GM21619 (cell line): ENCODE data around the gene CSNK1E.
A peak's percentile ranks its signal among the peaks of the same experiment; 100 is the strongest.

ENCODE experiments used
- ATAC-seq: cut with Tn5 transposase; IDR thresholded peaks from one replicate; pipeline ENCODE4 v1.9.1; 2021; ENCODE audit not compliant: unreplicated experiment

The CSNK1E gene

GRCh38 chr22:38335077-38335476 lies 17.8 kb upstream of the CSNK1E start:
- no peak for ATAC-seq

- ATAC-seq = no peak
These were observed 10.6 kb upstream of the CSNK1E start for GRCh38 chr22:38327805-38328204.

DNA sequence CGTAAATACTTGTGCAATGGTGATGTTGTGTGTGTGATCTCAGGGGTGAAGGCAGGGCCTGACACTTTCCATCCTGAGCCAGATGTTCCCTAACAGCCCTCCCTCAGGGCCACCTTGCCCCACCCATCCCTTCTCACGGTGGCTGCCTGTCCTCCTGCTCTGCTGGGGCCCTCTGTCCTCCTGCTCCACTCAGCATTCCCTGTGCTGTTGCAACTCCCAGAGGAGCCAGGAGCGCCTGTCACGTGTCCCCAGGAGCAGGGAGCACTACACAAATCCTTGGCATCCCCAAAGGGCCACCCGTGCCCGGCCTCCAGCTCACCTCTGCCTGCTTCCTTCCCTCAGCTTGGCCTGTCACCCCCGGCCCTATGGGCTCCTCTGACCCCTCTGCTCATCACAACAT lies 10.2 kb upstream of the CSNK1E start:
- no peak for ATAC-seq

DNA sequence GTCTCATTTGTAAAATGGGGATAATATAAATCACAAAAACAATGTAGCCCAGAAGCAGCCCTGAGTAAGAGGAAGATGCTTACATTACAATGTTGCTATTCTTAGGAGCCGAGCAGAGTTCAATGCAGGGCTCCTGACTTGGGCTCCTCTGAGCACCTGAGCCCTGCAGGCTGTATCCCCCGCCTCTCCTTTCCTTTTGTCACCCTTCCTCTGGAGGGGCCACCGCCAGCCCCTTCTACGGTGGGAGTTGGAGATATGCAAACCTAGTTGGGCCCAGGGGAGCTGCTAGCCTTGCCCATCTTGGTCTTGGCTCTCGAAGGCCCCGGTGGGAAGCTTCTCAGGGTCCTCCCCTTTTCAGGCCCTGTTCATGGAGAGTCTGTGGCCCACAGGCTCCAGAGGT lies 8.4 kb upstream of the CSNK1E start:
- no peak for ATAC-seq

DNA sequence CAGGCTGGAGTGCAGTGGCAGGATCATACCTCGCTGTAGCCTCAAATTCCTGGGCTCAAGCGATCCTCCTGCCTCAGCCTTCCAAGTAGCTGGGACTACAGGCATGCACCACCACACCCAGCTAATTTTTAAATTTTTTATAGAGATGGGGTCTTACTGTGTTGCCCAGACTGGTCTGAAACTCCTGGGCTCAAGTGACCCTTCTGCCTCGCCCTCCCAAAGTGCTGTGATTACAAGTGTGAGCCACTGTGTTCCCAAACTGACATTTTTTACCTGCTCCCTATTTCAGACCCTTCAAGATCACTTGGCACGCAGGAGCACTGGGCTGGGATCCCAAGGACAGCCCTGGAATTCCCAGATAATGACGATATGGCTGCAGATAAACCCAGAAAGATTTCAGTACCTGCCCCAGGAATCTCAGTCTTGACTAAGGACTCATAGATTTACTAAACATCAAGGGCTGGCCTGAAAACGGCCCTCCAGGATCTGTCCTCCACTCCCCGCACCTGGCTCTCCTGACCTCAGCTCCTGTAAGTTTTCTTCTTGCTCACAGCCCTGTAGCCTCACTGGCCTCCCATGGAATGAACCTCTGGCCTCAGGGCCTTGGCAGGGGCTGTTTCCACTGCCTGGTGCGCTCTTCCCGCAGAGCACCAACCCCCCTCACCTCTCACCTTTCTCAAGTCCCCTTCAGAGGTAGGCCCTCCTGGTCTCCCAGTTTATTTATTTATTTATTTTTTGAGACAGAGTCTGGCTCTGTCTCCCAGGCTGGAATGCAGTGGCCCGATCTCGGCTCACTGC lies 3.6 kb upstream of the CSNK1E start:
- ATAC-seq = no peak

GRCh38 chr22:38318792-38319773 lies 1.9 kb upstream of the CSNK1E start:
- ATAC-seq = no peak

GRCh38 chr22:38317995-38318715 lies 922 bp upstream of the CSNK1E start:
- ATAC-seq = no peak

DNA sequence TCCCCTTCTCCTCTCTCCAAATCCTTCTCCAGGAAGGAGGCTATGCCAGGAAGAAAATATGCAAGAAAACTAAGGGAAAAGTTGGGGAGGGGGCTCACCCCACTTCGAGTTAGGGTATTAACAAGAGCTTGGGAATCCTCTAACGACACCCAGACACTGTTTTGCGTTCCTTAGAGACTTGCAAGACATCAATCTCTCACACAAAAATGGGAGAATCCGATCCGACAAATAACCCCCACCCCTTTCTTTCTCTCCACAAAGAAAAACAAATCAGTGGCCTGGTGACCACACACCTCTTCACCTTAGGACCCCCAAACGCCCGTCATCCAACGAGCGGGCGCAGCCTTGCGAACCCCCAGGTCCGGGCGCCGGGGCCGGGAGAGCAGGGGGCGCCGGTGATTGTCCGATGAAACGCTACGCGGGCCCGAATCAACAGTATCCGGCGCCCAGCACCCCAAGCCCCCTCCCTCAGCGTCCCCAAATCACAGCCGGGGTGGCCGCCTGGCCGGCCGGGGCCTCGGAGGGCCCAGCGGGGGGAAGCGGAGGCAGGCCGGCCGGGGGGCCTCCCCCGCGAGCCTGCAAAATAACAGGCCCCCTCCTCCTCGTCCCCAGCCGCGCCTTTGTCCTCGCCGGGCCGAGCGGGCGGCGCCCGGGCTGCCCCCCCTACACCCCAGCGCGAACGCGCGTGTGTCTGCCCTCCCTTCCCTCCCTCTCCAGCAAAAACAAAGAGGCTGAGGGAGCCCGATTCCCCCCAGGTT lies 690 bp downstream of the CSNK1E start:
- ATAC-seq = no peak

- no peak for ATAC-seq
These were observed 1.3 kb downstream of the CSNK1E start for GRCh38 chr22:38315823-38316363.

DNA sequence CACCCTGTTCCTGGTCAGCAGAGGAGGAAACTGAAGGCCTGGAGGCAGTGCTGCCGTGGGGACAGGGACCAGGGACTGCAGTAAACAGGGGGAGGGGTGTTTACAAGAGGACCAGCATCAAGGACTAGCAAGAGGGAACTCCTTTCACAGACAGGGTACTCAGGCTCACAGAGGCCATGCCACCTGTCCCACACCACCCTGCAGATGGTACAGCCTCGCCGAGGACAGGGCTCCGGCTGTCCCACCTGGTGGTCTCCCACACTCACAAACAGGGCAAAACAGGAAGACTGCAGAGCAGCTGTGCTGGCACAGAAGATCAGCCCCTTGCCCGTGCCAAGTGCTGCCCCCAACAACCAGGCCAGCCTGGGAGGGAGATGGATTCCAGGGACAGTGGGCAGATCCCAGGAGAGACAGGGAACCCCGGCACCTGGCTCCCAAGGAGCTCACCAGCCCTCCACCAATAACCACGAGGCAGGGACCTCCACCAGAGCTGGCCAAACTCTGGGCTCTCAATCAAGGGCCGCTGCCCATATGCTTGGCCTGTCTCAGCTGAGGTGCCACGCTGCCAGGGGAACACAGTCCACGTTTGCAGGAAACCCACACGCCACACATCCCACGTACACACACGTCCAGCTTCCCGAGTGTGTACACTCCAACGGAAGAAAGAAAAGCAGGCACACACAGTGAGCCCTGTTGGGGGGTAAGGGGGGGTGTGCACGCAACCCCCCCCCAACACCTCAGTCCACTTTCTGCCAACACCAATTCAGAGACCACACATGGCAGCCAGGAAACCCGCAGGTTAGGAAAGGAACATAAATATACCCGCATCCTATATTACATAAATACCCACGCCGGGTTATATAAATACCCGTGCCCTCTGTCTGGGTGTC lies 2.1 kb downstream of the CSNK1E start:
- no peak for ATAC-seq

GRCh38 chr22:38314051-38314932 lies 2.9 kb downstream of the CSNK1E start:
- no peak for ATAC-seq

GRCh38 chr22:38313384-38313955 lies 3.8 kb downstream of the CSNK1E start:
- ATAC-seq = no peak

DNA sequence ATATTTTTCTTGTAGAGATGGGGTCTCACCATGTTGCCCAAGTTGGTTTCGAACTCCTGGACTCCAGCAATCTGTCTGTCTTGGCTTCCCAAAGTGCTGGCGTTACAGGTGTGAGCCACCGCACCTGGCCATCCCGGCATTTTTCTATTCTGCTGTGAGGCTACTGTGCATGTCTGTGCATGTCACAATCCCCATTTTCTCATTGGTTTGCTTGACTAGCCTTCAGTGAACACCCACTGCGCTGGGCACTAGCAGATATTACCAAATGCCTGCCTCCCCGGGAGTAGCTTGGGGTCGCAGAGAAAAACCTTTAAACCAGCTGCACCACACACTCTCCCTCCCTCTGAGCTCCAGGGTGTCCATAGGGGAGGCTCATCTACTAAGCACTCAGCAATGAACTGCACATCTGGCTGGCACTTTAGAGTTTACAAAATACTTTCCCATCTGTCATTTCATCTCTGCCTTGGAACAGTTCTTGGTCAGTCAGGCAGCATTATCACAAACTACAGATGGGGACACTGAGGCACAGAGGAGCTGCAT lies 4.9 kb downstream of the CSNK1E start:
- no peak for ATAC-seq

DNA sequence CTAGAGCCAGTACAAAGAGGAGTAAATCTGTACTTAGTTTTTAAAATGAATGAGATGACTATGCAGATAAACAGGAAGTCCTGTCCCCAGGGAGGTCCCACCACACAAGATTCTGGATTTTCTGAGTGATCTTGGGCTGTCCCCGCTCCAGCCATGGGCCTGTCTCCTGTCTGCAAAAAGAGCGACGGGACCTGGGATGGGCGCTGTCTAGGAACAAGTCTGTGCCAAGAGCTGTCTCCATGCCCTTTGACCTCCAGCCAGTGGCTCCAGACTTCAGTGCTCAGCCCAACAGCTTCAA lies 6.0 kb downstream of the CSNK1E start:
- ATAC-seq = peak; percentile 37

- ATAC-seq = no peak
These were observed 6.5 kb downstream of the CSNK1E start for GRCh38 chr22:38310518-38311322.

DNA sequence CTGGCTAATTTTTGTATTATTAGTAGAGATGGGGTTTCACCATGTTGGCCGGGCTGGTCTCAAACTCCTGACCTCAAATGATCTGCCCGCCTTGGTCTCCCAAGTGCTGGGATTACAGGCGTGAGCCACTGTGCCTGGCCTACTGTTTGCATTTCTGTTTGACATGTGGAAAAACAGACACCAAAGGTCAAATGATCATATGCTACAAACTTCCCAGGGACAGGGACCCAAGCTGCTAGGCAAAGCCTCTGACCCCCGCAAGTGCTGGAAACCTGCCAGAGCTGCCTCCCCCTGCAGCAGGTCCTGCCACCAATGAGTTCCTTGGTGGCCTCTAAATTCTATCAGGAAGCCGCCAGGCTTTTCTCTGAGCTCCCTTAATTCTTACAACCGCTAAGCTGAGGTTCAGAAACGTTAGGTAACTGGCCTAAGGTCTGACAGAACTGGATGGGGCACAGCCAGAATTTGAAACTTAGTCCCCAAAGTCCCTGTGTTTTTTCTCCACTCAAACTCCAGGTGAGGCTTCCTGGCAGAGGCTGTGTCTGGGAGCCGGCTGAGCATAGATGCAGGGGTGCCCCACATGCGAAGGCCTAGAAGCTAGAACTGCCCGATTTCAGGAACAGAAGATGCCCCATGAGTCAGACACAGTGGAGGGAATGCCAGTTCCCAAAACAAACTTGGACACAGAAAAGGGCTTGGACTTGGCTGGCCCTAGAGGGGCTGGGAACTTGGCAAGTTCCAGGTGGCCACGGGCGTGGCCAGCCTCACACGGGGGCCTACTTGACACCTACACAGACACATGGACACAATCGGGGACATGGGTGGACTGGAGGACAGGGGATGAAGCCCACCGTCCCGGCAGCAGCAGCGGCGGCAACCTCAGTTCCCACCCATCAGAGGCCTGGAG lies 7.4 kb downstream of the CSNK1E start:
- ATAC-seq = no peak
